Activated T-helper 9 cell treated with anti-CD3 and anti-CD28 coated beads, Interleukin-2, amount 50 U/mL, for 16 hours (primary cell): ENCODE results near the gene CD28.
"Not testable (repeated sequence)": the region's sequence is repeated elsewhere in the genome, so short reads cannot be mapped to it uniquely, and the experiment has no call there.

ENCODE experiments used
- DNase-seq: peaks from one replicate; pipeline ENCODE4 v3.0.0-alpha.2; 2020; ENCODE audit warnings: low read depth

Gene CD28

DNA sequence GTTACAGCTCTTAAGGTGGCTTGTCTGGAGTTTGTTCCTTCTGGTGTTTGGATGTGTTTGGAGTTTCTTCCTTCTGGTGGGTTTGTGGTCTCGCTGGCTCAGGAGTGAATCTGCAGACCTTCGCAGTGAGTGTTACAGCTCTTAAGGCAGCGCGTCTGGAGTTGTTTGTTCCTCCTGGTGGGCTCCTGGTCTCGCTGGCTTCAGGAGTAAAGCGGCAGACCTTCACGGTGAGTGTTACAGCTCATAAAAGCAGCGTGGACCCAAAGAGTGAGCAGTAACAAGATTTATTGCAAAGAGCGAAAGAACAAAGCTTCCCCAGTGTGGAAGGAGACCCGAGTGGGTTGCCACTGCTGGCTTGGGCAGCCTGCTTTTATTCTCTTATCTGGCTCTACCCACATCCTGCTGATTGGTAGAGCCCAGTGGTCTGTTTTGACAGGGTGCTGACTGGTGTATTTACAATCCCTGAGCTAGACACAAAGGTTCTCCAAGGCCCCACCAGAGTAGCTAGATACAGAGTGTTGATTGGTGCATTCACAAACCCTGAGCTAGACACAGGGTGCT is 78.4 kb downstream of the CD28 start:
- not testable (repeated sequence) for DNase-seq

DNA sequence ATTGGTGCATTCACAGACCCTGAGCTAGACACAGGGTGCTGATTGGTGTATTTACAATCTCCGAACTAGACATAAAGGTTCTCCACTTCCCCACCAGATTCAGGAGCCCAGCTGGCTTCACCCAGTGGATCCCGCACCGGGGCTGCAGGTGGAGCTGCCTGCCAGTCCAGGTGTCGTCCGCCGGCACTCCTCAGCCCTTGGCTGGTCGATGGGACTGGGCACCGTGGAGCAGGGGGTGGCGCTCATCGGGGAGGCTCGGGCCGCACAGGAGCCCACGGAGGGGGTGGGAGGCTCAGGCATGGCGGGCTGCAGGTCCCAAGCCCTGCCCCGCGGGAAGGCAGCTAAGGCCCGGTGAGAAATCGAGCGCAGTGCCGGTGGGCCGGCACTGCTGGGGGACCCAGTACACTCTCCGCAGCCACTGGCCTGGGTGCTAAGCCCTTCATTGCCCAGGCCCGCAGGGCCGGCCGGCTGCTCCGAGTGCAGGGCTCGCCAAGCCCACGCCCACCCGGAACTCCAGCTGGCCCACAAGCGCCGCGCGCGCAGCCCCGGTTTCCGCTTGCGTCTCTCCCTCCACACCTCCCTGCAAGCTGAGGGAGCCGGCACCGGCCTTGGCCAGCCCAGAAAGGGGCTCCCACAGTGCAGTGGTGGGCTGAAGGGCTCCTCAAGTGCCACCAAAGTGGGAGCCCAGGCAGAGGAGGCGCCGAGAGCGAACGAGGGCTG is 79.1 kb downstream of the CD28 start:
- DNase-seq = not testable (repeated sequence)

DNA sequence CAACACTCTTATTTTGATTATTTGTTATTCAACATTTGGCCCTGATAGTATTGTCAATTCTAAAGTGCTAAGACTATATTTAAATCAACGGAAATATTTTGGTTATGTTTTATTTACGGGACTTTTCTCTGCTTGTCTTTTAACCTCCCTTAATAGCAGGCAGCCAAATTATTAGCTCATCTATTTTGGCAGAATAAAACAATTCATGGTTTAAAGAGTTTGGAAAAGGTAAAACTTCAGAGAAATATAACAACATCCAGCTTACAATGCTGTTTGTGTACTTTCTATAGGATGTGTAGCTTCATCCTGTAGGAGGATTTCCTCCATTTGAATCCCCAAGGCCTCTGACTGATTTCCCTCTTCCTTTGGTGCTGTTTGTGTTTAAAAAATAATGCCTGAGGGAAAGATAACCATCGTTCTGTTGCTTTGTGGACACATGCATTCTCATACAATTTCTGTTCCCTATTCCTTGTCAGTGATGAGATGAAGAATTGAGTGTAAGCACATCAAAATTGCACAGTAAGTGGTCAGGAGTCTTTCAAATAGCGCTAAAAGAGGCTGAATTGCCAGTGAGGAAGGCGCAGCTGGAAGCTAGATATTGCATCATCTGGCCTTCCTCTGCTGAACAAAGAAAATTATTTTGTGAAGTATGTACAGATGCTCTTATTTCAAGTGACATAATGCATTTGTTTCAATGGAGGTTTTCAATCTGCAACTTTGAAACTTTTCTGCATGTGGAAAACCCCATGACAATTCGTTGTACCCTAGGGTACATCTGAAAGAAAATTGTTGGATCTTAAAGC is 80.3 kb downstream of the CD28 start:
- DNase-seq = no peak

DNA sequence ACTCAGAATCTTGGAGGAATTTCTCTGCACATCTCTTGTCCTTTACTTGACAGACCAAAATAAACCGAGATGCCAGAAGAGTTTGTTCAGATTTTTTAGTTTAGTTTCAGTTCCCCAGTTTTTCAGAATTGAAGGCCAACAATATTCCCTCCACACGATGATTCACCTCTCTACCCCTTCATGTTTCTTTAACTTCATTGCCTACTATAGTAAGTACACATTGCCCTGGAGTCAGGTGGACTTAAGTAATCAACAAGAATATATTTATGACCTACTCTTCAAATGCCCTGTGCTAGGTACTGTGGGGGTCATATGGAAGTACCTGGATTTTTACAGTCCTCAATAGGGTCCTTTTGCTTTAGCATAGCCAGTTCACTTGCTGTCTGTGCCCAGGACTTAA is 81.5 kb downstream of the CD28 start:
- no peak for DNase-seq
